ENCODE results near the gene SDF4.
"Not testable (repeated sequence)": the region's sequence is repeated elsewhere in the genome, so short reads cannot be mapped to it uniquely, and the experiment has no call there.

SDF4 gene

GRCh38 chr1:1196431-1197187, 35.2 kb downstream of the SDF4 start:
- no peak for DNase-seq

GRCh38 chr1:1195726-1196125, 36.1 kb downstream of the SDF4 start:
- not testable (repeated sequence) for DNase-seq

DNA sequence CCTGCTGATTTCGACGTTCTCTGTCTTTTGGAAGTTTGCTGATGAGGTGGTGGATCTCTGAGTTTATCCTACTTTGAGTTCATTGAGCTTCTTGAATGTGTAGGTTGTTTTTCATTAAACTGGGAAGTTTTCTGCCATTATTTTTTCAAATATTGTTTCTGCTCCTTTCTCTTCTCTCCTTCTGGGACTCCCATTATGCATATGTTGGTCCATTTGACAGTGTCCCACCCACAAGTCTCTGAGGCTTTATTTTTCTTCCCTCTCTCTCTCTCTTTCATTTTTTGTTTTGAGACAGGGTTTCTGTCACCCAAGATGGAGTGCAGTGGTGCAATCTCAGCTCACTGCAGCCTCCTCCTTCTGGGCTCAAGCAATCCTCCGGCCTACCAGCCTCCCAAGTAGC, 37.1 kb downstream of the SDF4 start:
- no peak for DNase-seq

DNA sequence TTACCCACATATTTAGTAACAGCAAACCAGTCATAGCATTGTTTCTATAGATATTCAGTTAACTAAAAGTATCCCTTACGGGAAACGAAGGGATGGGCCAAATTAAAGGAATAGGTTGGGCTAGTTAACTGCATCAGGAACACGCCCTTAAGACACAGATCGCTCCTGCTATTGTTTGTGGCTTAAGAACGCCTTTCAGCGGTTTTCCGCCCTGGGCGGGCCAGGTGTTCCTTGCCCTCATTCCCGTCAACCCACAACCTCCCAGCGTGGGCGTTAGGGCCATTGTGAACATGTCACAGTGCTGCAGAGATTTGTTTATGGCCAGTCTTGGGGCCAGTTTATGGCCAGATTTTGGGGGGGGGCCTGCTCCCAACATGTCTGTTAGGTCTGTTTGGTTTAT, 40.1 kb downstream of the SDF4 start:
- DNase-seq: no peak

DNA sequence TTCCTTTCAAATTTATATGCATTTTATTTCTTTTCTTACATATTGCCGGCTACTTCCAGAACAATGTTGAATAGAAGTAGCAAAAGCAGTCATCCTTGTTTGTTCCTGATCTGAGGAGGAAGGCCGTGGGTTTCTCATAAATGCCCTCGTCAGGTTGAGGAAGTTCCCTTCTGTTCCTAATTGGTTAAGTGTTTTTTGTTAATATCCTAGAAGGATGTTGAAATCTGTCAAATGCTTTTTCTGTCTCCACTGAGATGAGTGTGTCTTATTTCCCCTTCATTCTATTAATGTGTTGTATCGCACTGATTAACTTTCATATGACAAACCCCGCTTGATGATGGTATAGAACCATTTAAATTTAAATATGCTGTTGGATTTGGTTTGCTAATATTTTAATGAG, 42.7 kb downstream of the SDF4 start:
- DNase-seq: no peak

- no peak for DNase-seq
These were observed 43.9 kb downstream of the SDF4 start for GRCh38 chr1:1187938-1188337.

DNA sequence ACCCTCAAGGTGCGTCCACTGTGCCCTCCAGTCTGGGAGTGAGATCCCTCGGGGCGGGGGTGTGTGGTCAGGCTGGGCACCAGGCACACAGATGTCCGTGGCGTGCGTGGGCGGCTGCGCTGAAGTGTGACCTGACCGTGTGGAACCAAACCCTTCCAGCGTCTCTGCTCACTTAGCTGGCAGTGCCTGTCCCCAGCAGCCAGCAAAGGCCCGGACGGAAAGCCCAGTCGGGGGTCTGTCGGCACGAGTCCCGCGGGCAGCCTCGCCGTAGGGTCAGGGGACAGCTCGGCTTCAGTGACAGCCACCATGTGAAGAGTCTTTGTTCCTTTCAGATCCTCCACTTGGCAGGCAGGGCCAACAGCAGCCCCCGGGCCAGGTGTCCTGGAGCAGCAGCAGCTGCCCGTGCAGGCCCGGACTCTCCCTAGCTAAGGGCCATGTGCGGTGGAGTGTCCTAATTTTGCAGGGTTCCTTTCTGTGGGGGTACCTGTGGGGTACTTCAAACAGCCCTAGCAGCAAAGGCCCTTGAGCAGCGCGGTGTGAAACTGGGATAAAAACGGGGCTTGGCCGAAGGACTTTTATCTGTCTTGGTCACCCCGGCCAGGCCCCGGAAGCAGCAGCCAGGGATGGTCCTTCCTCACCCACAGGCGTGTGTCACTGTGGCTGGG, 46.6 kb downstream of the SDF4 start:
- DNase-seq: no peak

DNA sequence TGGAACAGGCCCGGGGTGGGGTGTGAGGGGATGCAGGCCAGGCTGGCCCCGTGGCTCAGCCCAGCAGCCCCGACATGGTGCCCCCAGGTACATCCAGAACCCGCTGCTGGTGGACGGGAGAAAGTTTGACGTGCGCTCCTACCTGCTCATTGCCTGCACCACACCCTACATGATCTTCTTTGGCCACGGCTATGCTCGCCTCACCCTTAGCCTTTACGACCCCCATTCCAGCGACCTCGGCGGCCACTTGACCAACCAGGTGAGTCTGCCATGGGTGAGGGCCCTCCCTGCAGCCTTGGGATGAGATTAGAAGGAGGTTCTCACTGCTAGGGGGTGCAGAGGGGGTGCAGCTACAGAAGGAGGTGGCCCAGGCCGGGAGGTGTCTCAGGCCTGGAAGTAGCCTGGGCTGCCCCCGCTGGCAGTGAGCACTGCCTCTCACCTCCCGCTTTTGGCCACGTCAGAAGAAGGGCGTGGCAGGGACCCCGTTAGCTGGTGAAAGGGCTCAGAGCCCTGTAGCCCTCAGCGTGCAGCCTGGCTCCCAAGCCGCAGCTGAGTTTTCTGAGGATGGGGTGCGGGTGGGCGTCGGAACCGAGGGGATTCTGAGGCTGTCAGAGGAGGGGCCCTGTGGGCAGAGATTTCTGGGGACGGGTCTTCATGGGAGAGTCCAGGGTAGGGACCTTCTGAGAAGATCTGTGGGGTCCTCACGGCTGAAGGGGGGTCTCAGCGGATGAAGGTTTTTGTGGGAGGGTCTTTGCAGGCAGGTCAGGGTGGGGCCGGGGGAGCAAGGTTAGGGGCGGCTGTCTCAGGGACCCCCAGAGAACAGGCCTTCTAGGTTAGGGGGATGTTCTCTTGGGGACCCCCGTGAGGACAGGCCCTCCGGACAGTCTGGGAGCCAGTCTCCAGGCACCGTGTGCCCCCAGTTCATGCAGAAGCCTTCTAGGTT, 47.7 kb downstream of the SDF4 start:
- DNase-seq: no peak

DNA sequence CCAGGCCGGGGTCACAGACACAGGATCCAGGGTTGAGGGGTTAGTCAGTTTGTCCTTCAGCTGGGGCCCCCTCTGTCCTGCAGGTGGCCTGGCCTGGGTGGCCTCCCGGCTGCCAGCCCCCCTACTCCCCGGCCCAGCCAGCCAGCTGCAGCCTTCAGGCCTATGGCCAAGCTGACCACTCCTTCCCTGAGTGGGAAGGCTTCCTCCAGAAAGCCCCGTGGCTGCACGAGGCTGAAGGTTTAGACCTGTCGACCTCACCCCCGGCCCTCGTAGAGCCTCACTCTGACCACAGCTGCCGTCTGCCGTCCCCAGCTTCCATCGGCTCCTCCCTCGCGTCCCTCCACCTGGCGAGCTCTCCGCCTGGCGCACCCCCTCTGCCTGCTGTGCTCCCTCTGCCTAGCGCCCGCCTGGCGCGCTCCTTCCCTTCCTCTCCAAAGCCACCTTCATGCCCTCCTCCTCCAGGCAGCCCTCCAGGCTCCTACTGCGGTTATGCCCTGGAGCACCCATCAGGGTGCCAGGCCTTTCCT, 48.5 kb downstream of the SDF4 start:
- DNase-seq: no peak

- no peak for DNase-seq
These were observed 49.1 kb downstream of the SDF4 start for GRCh38 chr1:1182491-1183220.

GRCh38 chr1:1181938-1182410, 49.8 kb downstream of the SDF4 start:
- no peak for DNase-seq

DNA sequence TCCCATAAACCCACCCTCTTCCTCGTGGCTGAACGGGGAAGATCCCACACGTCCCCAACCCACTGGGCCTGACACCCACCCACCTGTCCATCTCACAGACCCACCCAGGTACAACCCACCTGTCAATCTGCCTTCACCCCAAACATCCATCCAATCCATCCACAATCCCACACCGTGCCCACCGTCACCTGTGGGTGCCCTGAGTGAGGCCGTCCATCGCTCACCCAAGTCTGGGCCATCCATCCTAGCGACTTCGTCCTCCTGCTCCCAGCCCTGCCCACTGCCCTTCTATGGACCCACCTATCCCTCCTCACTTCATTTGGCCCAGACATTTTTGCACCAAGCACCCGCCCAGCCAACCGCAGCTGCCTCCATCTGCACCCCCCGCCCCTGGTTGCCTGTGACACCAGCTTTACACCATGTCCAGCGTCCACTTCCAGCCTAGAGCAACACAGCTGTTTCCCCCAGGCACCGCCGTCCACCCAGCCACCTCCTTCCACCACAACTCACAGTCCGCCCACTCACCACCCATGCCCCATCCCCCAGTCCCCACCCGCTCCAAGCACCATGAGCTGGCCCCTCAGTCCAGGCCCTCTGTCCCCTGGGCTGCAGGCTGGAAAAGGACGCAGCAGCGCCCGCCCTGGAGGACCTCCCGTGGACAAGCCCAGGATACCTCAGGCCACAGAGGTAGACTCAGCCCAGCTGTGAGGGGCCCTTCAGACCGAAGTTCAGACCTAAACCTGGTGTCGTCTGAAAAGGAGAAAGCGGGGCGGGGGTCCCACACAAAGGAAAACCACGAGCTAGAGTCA, 50.5 kb downstream of the SDF4 start:
- no peak for DNase-seq

- DNase-seq: no peak
These were observed 51.6 kb downstream of the SDF4 start for GRCh38 chr1:1179983-1180861.

DNA sequence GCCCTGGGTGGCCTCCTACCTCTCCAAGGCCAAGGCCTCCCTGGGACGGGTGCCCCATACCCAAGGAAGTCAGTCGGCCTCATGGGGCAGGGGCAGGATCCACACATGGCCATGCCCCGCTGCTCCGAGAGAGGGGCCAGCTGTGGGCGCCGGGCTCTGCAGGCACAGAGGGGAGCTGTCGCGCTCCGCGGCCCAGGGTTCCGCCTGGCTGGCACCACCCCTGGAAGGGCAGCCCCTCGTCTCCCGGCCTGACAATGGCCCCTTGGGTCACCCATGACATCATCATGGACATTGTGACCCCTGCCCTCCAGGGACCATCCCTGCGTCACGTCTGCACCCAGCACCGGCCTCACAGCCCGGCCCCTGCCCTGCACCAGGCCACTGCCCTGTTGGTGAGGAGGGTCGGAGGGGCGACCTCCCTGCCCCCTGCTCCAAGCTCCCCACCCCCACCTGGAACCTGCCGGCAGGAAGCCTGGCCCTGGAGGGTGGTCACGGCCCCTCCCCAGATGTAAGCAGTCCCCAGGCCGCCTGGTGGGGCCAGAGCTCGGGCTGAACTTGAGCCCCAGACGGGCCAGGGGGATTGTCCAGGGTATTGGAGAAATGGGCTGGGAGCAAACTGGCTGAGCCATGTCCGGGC, 52.3 kb downstream of the SDF4 start:
- DNase-seq: no peak

DNA sequence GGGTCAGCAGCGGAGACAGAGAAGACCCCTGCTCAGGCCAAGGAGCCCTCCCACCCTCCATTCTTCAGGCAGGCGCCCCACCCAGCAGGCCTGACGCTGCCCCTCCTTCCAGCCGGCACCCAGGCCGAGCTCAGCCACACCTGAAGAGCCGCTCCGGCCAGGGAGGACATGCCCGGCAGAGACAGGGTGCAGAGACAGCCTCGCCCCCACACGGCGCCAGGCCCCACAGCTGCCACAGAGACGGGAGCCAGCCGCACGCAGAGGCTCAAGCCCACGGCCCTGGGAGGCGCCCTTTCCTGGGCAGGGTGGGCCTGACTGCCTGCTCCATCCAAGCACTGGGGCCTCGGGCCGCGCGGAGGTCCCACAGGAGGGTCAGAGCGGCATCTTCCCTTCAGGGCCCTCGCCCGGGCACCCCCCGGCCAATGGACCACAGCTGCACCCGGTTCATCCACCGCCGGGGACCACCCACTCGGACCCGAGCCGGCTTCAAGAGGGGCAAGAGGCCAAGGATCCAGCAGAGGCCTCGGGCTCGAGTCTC, 52.9 kb downstream of the SDF4 start:
- no peak for DNase-seq

GRCh38 chr1:1177452-1178206, 54.2 kb downstream of the SDF4 start:
- DNase-seq: no peak

DNA sequence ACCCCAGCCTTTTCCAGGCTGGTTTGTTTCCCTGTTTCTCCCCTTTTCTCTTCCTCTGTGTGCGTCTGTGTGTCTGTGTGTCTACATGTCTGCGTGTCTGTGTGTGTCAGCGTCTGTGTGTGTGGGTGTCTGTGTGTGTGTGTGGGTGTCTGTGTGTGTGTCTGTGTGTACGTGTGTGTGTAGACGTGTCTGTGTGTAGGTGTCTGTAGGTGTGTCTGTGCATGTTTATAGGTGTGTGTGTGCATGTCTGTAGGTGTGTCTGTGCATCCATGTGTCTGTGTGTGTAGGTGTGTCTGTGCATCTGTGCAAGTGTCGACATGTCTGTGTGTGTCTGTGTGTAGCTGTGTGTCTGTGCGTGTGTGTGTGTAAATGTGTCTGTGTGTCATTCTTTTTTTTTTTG, 54.9 kb downstream of the SDF4 start:
- DNase-seq: no peak

DNA sequence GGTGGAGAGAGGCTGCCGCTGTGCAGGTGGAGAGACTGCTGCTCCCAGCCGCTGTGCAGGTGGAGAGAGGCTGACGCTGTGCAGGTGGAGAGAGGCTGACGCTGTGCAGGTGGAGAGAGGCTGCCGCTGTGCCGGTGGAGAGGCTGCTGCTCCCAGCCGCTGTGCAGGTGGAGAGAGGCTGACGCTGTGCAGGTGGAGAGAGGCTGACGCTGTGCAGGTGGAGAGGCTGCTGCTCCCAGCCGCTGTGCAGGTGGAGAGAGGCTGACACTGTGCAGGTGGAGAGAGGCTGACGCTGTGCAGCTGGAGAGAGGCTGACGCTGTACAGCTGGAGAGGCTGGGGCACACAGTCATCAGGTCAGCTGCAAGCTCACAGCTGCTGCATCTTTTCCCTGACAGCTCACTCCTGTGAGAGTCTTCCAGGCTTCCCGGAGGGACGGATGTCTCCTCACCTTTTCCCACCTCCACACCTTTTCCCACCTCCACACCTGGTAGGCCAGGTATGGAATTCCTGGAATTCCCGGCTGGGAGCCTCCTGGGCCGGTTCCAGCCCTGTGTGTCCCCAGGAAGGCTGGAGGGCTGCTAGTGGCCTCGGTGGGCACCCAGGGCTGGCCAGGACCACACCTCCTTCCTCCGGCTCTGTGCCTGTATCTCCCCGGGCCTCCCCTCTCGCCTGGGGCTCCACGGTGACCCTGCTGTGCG, 55.6 kb downstream of the SDF4 start:
- not testable (repeated sequence) for DNase-seq
